Right kidney (tissue), 1 donor: ENCODE measurements around the gene C10orf120.

Experiments used
- DNase-seq: peaks from one replicate; pipeline ENCODE4 v3.0.0-alpha.2; 2016

Gene C10orf120

GRCh38 chr10:122659651-122660050 is 40.0 kb downstream of the C10orf120 start:
- no peak for DNase-seq

- no peak for DNase-seq
Observed at GRCh38 chr10:122659126-122659525, 40.5 kb downstream of the C10orf120 start.

GRCh38 chr10:122658356-122659049 is 41.1 kb downstream of the C10orf120 start:
- no peak for DNase-seq

GRCh38 chr10:122657729-122658128 is 41.9 kb downstream of the C10orf120 start:
- no peak for DNase-seq

- no peak for DNase-seq
Observed at GRCh38 chr10:122657255-122657654, 42.4 kb downstream of the C10orf120 start.

- DNase-seq = no peak
Observed at GRCh38 chr10:122656741-122657140, 42.9 kb downstream of the C10orf120 start.

- DNase-seq = no peak
Observed at GRCh38 chr10:122656308-122656705, 43.3 kb downstream of the C10orf120 start.

GRCh38 chr10:122655524-122656307 is 43.9 kb downstream of the C10orf120 start:
- DNase-seq = no peak

GRCh38 chr10:122650331-122650730 is 49.3 kb downstream of the C10orf120 start:
- no peak for DNase-seq

GRCh38 chr10:122649903-122650302 is 49.7 kb downstream of the C10orf120 start:
- DNase-seq = no peak

GRCh38 chr10:122648599-122649428 is 50.8 kb downstream of the C10orf120 start:
- DNase-seq = peak; percentile 34
